NOMO-1 (cell line): ENCODE results near the gene PTRH1.
A peak's percentile ranks its signal among the peaks of the same experiment; 100 is the strongest.

ENCODE experiments used
- DNase-seq, 2 experiments: peaks; one replicate each; lab custom pipeline; 2025; ENCODE audit not compliant: unreplicated experiment in 2 of 2; lab: John Stamatoyannopoulos, UW

Gene PTRH1

GRCh38 chr9:127667127-127667844 is 48.2 kb downstream of the PTRH1 start:
- DNase-seq = peak in 1 of 2 experiments; percentile 4

DNA sequence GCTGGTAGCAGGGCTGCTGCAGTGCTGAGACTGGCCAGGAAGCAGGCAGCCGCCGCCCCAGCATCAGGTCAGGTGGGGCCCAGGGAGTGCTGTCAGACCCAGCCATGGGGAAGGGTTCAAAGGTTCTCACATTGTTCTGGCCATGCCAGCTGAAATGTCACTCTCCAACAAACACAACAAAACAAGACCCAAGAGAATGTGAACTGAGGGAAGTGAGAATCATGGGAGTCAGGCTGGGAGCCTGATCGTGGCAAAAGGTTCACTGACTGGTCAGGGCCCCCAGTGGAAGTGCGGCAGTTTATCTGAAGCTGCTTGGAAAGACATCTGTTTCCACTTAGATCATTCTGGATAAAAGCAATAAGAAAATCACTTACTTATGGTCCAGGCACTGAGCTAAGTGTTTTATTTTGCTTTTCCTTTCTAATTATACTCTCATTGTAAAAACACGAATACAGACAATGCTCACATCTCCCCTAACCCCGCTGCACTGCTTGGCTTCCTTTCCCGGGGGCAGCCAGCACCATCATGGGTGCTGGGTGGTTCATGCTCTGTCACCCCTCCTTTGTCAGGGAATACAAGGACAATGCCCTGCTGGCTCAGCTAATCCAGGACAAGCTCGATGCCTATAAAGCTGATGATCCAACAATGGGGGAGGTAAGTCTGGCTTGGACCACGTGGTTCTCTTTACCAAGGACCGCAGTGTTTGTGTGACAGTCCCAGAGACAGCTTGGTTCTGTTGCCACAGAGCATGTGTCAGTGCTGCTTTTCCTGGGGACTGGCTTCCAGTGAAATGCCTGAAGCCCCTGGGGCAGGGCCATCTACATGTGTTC is 50.6 kb downstream of the PTRH1 start:
- no peak for DNase-seq

- DNase-seq = no peak
Measured at GRCh38 chr9:127664324-127664677, 51.2 kb downstream of the PTRH1 start.
